GM19023 (cell line): ENCODE results near the gene CRELD2.

Experiments
- ATAC-seq: cut with Tn5 transposase; IDR thresholded peaks from one replicate; pipeline ENCODE4 v1.9.1; 2021; ENCODE audit warnings: mild to moderate bottlenecking, moderate library complexity; ENCODE audit not compliant: unreplicated experiment

The CRELD2 gene

GRCh38 chr22:49917974-49918910 lies at the start of gene CRELD2, which contains the start of gene ALG12:
TSS of gene CRELD2 (plus strand) at chr22:49918634. CDS start at chr22:49918770, 136 bp downstream.
TSS of gene ALG12 (minus strand) at chr22:49918438. CDS start at chr22:49913765, 4,673 bp downstream.
- ATAC-seq, result peak; percentile 88

- no peak for ATAC-seq
Observed at GRCh38 chr22:49869086-49869830, 49.2 kb upstream of the CRELD2 start.

- no peak for ATAC-seq
Observed at GRCh38 chr22:49869845-49870712, 48.4 kb upstream of the CRELD2 start.

GRCh38 chr22:49871482-49871881 lies 47.0 kb upstream of the CRELD2 start:
- no peak for ATAC-seq

- no peak for ATAC-seq
Observed at GRCh38 chr22:49872347-49872746, 46.1 kb upstream of the CRELD2 start.

- no peak for ATAC-seq
Observed at GRCh38 chr22:49873228-49873940, 45.0 kb upstream of the CRELD2 start.

- ATAC-seq, result no peak
Observed at GRCh38 chr22:49877642-49878041, 40.8 kb upstream of the CRELD2 start.

GRCh38 chr22:49878206-49878605 lies 40.2 kb upstream of the CRELD2 start:
- no peak for ATAC-seq

- ATAC-seq, result no peak
Observed at GRCh38 chr22:49879871-49880270, 38.6 kb upstream of the CRELD2 start.

- ATAC-seq, result no peak
Observed at GRCh38 chr22:49880281-49880680, 38.2 kb upstream of the CRELD2 start.

- ATAC-seq, result no peak
Observed at GRCh38 chr22:49881856-49882255, 36.6 kb upstream of the CRELD2 start.

GRCh38 chr22:49882519-49883293 lies 35.7 kb upstream of the CRELD2 start:
- ATAC-seq, result no peak

- ATAC-seq, result no peak
Observed at GRCh38 chr22:49883294-49883640, 35.2 kb upstream of the CRELD2 start.

- no peak for ATAC-seq
Observed at GRCh38 chr22:49884075-49884474, 34.4 kb upstream of the CRELD2 start.

- ATAC-seq, result no peak
Observed at GRCh38 chr22:49884503-49885260, 33.8 kb upstream of the CRELD2 start.

GRCh38 chr22:49885281-49885680 lies 33.2 kb upstream of the CRELD2 start:
- ATAC-seq, result no peak

GRCh38 chr22:49885881-49886280 lies 32.6 kb upstream of the CRELD2 start:
- no peak for ATAC-seq

- no peak for ATAC-seq
Observed at GRCh38 chr22:49886346-49887063, 31.9 kb upstream of the CRELD2 start.
